Mucosa of descending colon (tissue), 3 donors: Measurements from ENCODE around the gene HAGHL. TPM values are rescaled to one million over a fixed set of nuclear protein-coding genes. Genes with fewer than 3 reads are reported as not detected.
"Not testable (repeated sequence)": the region's sequence is repeated elsewhere in the genome, so short reads cannot be mapped to it uniquely, and the experiment has no call there.

Experiments
- ATAC-seq: fragments of 200-7000 bp; cut with Tn5 transposase; one replicate; pipeline ENCODE4 v1.9.1; 2020; ENCODE audit warnings: mild to moderate bottlenecking, moderate library complexity
- DNase-seq, 3 donors: peaks; one replicate each; pipeline ENCODE4 v3.0.0-alpha.2; 2020
- H3K36me3 ChIP-seq: fragments of 200-600 bp; one replicate; pipeline ENCODE4 v1.8.0; 2021; ENCODE audit warnings: low read depth, mild to moderate bottlenecking
- H3K4me1 ChIP-seq: fragments of 200-600 bp; one replicate; pipeline ENCODE4 v1.8.0; 2021; ENCODE audit warnings: low read depth, mild to moderate bottlenecking
- H3K4me3 ChIP-seq: fragments of 200-600 bp; one replicate; pipeline ENCODE4 v1.8.0; 2021; ENCODE audit warnings: mild to moderate bottlenecking
- H3K9me3 ChIP-seq: fragments of 200-600 bp; one replicate; pipeline ENCODE4 v1.8.0; 2021; ENCODE audit warnings: mild to moderate bottlenecking
- intact Hi-C, 2 donors: fragments of 100-400 bp; cut with DNase I in 1 of 2; cut with micrococcal nuclease in 1 of 2; formaldehyde crosslinking; loops; one replicate each; pipeline versions ENCODE4 v1.11.0 to v1.11.1; 2022; cut with DNase I, micrococcal nuclease
- total RNA-seq, 3 donors: library from RNA; stranded (reverse); fragmentation: NEBNext Ultra II Directional in 2 of 3; extraction: Animal tissue kit (Norgen Biotek cat#: 25700) in 2 of 3; gene quantifications; one replicate each; pipeline versions ENCODE4 v1.2.1 to v1.2.4, GENCODE V29; 2021 to 2023
- TF ChIP-seq, protein P1 (sequence below): fragments of 200-600 bp; IDR thresholded peaks from one replicate; pipeline ENCODE4 v1.8.0; 2022; ENCODE audit warnings: antibody characterized with exemption, mild to moderate bottlenecking
- donor health status: DM: no; HTN: no; CAD: no; lungs with moderate emphysema.
- donor health status: DM: no; HTN: no; CAD: no.
- donor health status: DM: no; HTN: yes; CAD: no.

Gene HAGHL
- total RNA-seq, 3 donors from 2014 or later = 1.9 to 6.6 (median 3.5) TPM

GRCh38 chr16:686459-687260 lies 40.2 kb upstream of the HAGHL start:
- TF ChIP-seq, protein P1, sequence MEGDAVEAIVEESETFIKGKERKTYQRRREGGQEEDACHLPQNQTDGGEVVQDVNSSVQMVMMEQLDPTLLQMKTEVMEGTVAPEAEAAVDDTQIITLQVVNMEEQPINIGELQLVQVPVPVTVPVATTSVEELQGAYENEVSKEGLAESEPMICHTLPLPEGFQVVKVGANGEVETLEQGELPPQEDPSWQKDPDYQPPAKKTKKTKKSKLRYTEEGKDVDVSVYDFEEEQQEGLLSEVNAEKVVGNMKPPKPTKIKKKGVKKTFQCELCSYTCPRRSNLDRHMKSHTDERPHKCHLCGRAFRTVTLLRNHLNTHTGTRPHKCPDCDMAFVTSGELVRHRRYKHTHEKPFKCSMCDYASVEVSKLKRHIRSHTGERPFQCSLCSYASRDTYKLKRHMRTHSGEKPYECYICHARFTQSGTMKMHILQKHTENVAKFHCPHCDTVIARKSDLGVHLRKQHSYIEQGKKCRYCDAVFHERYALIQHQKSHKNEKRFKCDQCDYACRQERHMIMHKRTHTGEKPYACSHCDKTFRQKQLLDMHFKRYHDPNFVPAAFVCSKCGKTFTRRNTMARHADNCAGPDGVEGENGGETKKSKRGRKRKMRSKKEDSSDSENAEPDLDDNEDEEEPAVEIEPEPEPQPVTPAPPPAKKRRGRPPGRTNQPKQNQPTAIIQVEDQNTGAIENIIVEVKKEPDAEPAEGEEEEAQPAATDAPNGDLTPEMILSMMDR = no peak
- no peaks in the 10 kb centered on the region for H3K9me3 ChIP-seq
- DNase-seq = no peak
- no peak for ATAC-seq
- peaks cover 44% of the 10 kb centered on the region for H3K4me1 ChIP-seq
- no peak overlapping the region for H3K4me3 ChIP-seq
- peaks cover 5% of the 10 kb centered on the region for H3K36me3 ChIP-seq
- intact Hi-C loops = no loop called here

DNA sequence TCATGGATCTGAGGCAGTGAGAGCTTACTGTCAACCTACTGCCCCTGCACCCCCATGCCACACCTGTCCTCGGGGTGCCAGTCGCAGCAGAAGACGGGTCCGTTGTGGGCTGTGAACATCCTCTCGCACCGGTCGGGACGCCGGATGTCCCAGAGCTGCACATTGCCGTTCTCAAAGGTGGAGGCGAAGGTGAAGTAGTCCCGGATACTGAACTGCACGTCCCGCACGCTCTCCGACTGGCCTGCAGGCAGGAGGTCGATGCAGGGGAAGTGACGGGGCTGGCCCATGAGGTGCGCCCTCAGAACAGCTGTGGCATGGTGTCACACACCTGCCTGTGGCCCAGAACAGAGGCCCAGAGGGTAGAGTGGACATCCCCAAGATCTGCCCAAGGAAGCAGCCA lies 39.4 kb upstream of the HAGHL start:
- H3K4me3 ChIP-seq = no peak overlapping the region
- no peaks in the 10 kb centered on the region for H3K9me3 ChIP-seq
- TF ChIP-seq, protein P1 = no peak
- no peaks in the 10 kb centered on the region for H3K36me3 ChIP-seq
- intact Hi-C loops = no loop called here
- DNase-seq (no peak), ATAC-seq (no peak)
- peaks cover 36% of the 10 kb centered on the region for H3K4me1 ChIP-seq

- H3K9me3 ChIP-seq = no peaks in the 10 kb centered on the region
- no peak for ATAC-seq
- intact Hi-C loops = no loop called here
- H3K4me1 ChIP-seq = peaks cover 32% of the 10 kb centered on the region
- H3K4me3 ChIP-seq = peak overlapping the region; percentile 67
- no peak for DNase-seq
- no peaks in the 10 kb centered on the region for H3K36me3 ChIP-seq
- TF ChIP-seq, protein P1 = no peak
Observed at GRCh38 chr16:689175-689897, 37.6 kb upstream of the HAGHL start.

GRCh38 chr16:691242-691641 lies 35.7 kb upstream of the HAGHL start:
- intact Hi-C loops, H3K36me3 ChIP-seq, H3K4me3 ChIP-seq, DNase-seq, ATAC-seq, H3K9me3 ChIP-seq: not testable (repeated sequence)
- H3K4me1 ChIP-seq = peaks cover 32% of the 10 kb centered on the region

GRCh38 chr16:692356-693108 lies 34.4 kb upstream of the HAGHL start:
- ATAC-seq (no peak), DNase-seq (no peak)
- peaks cover 32% of the 10 kb centered on the region for H3K4me1 ChIP-seq
- H3K36me3 ChIP-seq = no peaks in the 10 kb centered on the region
- H3K4me3 ChIP-seq = no peak overlapping the region
- no peaks in the 10 kb centered on the region for H3K9me3 ChIP-seq
- intact Hi-C loops = no loop called here
- TF ChIP-seq, protein P1 = no peak
